HG03575 (cell line): ENCODE data around the gene EPHB6.

Experiments used
- ATAC-seq: cut with Tn5 transposase; IDR thresholded peaks from one replicate; pipeline ENCODE4 v1.9.1; 2021; ENCODE audit not compliant: unreplicated experiment, insufficient number of reproducible peaks, low FRiP score; ENCODE audit errors: extremely low read depth

EPHB6 gene

GRCh38 chr7:142891490-142892082 lies 36.7 kb downstream of the EPHB6 start:
- ATAC-seq: no peak

DNA sequence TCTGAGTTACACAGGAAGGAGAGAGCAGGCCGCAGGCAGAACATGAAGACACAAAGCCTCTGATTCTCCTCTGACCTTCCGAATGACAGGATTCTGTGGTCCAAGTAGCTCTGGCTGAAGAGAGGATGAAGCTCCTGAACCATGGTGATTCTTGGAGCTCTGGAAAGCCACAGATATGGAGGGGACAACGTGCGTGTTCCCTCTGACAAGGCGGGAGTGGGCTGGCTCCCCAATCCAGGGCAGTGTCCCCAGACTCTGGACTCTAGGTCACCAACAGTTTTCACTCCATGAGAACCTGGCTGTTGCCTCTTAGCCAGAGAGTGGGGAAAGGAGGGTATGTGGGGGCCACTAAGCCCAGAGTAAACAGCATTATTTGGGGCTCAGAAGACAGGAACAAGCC lies 38.1 kb downstream of the EPHB6 start:
- ATAC-seq: no peak

DNA sequence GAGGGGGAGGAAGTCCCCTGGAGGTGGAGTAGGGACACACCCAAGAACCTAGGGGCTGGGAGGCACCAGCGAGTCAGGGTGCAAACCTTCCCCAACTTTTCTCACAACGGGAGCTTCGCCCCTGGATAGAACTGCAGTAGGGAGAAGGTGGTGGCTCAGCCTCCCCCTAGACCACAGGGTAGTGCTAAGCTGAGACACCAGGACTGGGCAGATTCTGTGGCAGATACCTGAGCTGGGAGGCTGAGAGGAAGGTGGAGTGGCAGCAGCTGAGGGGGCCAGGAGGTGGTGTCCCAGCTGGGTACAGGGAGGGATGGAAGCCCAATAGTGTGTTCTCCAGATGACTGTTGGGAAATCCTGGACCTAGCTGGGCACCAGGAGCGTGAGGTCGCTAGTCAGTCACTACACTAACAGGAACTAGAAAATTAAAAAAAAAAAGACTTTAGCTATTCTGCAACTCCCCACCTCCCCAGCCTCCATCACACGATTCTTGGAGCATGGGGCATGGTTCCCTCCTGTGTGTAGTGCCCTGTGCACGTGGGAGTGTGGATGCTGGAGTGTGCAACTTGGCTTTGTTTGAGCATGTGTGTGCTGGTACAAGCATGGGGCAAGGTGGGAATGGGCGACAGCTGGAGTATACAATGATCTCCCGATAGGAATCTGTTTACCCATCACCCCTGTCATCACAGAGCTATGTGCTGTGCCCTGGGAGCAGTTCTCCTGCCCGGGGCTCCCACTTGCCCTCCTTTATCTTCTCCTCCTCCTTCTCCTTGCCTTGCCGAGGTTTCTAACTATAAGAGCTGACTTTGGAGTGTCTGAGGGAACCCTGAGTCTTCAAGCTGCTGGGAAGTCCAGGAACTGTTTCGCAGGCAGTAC lies 39.5 kb downstream of the EPHB6 start:
- ATAC-seq: no peak

DNA sequence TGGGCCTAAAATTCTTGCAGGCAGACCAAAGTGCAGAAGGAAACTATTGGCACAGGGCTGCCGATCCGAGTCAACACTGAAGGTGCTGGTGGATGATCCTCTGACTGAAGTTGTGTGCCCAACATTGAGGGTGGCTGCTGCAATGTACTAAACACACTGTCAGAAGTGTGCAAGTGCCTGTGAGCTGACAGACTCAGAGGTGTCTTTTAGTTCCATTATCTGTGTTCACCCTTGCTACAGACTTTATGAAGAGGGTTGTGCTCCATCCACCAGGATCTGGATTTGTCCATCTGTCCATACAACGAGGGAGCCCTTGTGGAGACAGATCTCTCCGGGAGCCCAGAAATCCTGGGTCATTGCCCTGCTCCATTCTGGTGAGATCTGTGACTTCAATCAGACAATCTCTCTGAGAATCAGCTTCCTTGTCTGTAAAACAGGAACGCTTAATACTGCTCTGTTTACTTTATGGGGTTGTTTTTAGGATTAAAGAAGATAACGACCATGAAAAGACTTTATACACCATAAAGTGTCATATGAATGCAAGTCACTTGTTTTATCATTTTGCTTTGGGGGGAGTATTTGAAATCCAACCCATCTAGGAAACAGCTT lies 40.2 kb downstream of the EPHB6 start:
- no peak for ATAC-seq

- no peak for ATAC-seq
These were observed 41.3 kb downstream of the EPHB6 start for GRCh38 chr7:142896151-142896550.

- ATAC-seq: no peak
These were observed 42.0 kb downstream of the EPHB6 start for GRCh38 chr7:142896741-142897379.

- no peak for ATAC-seq
These were observed 42.8 kb downstream of the EPHB6 start for GRCh38 chr7:142897691-142898090.

GRCh38 chr7:142898377-142899170 lies 43.7 kb downstream of the EPHB6 start:
- ATAC-seq: no peak

- no peak for ATAC-seq
These were observed 44.8 kb downstream of the EPHB6 start for GRCh38 chr7:142899661-142900060.

- no peak for ATAC-seq
These were observed 46.8 kb downstream of the EPHB6 start for GRCh38 chr7:142901426-142902259.

DNA sequence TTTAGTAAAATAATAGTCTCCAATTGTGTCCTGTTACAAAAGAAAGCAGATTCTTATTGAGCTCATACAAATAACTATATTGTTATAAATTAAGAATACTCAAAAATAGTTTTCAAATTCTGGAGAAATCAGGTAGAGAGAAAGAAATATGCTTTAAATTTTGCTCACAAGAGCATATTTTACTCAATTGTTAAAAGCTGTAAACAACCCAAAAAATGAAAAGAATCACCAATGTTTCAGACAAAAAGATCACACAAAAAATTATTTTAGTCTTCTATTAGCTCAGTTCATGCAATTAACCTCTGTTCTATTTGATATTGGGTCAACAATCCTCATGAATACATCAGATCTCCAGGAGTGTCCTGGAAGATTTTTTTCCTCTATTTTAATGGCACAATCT lies 49.3 kb downstream of the EPHB6 start:
- no peak for ATAC-seq

GRCh38 chr7:142905759-142906158 lies 50.9 kb downstream of the EPHB6 start:
- no peak for ATAC-seq

GRCh38 chr7:142906643-142907042 lies 51.8 kb downstream of the EPHB6 start:
- ATAC-seq: no peak

- no peak for ATAC-seq
These were observed 53.4 kb downstream of the EPHB6 start for GRCh38 chr7:142908290-142908689.

- ATAC-seq: no peak
These were observed 54.3 kb downstream of the EPHB6 start for GRCh38 chr7:142908921-142909890.

- no peak for ATAC-seq
These were observed 55.2 kb downstream of the EPHB6 start for GRCh38 chr7:142910031-142910433.

DNA sequence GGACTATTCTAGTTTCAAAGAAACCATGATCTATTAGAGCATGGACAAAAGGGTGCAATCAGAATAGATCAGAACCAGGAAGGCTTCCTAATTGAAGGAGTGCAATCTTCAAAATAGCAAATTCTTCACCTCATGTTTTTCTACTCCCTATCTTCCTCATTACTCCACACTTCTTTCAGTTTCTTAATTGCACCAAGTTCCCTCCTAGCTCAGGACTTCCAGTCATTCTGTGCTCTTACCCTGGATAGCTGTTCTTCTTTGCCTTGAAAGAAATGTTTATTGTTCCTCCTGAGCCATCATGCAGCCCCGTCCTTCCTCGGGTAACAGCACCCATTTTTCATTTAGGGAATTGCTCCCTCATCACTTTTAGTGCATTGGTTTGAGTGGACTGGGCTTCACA lies 55.6 kb downstream of the EPHB6 start:
- no peak for ATAC-seq
